Naive B cell (primary cell): ENCODE measurements around the gene FHOD1. TPM values are rescaled to one million over a fixed set of nuclear protein-coding genes. Genes with fewer than 3 reads are reported as not detected.

Experiments used
- ATAC-seq, 2 donors: fragments of 150-1000 bp; cut with Tn5 transposase; 2 replicates each; pipeline ENCODE4 v1.10.0; 2021; ENCODE audit warnings: low read depth in 2 of 2, mild to moderate bottlenecking in 2 of 2, moderate library complexity in 2 of 2
- DNase-seq: peaks from one replicate; pipeline ENCODE4 v3.0.0; 2022
- H3K27ac Mint-ChIP-seq, 6 donors: one replicate each; pipeline ENCODE4 v1.8.0; 2020 to 2022; ENCODE audit warnings: mild to moderate bottlenecking in 6 of 6, mixed read lengths in 6 of 6, moderate library complexity in 5 of 6, inconsistent platforms in 2 of 6
- H3K27me3 Mint-ChIP-seq, 3 donors: one replicate each; pipeline ENCODE4 v1.8.0; 2021 to 2022; ENCODE audit warnings: mixed read lengths in 3 of 3, mild to moderate bottlenecking in 1 of 3
- H3K36me3 Mint-ChIP-seq, 2 donors: one replicate each; pipeline ENCODE4 v1.8.0; 2020 to 2022; ENCODE audit warnings: mixed read lengths in 2 of 2, inconsistent platforms in 1 of 2, mild to moderate bottlenecking in 1 of 2
- H3K4me1 Mint-ChIP-seq, 3 donors: one replicate each; pipeline ENCODE4 v1.8.0; 2020 to 2022; ENCODE audit warnings: mixed read lengths in 3 of 3, inconsistent platforms in 1 of 3, mild to moderate bottlenecking in 1 of 3, moderate library complexity in 1 of 3
- H3K4me3 Mint-ChIP-seq, 8 donors: one replicate each; pipeline ENCODE4 v1.8.0; 2020 to 2022; ENCODE audit warnings: mild to moderate bottlenecking in 8 of 8, mixed read lengths in 8 of 8, moderate library complexity in 8 of 8, inconsistent platforms in 2 of 8
- H3K9me3 Mint-ChIP-seq, 7 donors: one replicate each; pipeline ENCODE4 v1.8.0; 2020 to 2022; ENCODE audit warnings: mixed read lengths in 7 of 7, mild to moderate bottlenecking in 5 of 7, inconsistent platforms in 2 of 7, moderate library complexity in 1 of 7
- polyA plus RNA-seq, 6 donors: library from polyadenylated mRNA; unstranded; fragments of 300-500 nt; fragmentation: Illumina TruSeq; gene quantifications; one replicate each; pipeline ENCODE4 v1.2.3, GENCODE V29; 2021; ENCODE audit warnings: low read depth in 6 of 6

FHOD1 gene
- polyA plus RNA-seq, 6 donors from 2014 or later, result 1.4 to 4.8 (median 2.3) TPM

GRCh38 chr16:67190448-67191399 is 56.6 kb downstream of the FHOD1 start:
- peaks cover 0 to 4% (median under 1%) of the 10 kb centered on the region in 3 donors for H3K27me3 Mint-ChIP-seq
- H3K36me3 Mint-ChIP-seq, result peaks cover 0 to under 1% of the 10 kb centered on the region in 2 donors
- peaks cover 17 to 35% (median 32%) of the 10 kb centered on the region in 3 donors for H3K4me1 Mint-ChIP-seq
- DNase-seq, result no peak
- no peaks in the 10 kb centered on the region for H3K9me3 Mint-ChIP-seq
- H3K27ac Mint-ChIP-seq, result peak overlapping the region in 1 of 6 donors; percentile 84
- peak overlapping the region in 4 of 8 donors; percentile 15 to 94 (median 86) for H3K4me3 Mint-ChIP-seq
- no peak for ATAC-seq

GRCh38 chr16:67190041-67190440 is 57.2 kb downstream of the FHOD1 start, which contains the start of gene EXOC3L1:
EXOC3L1 (minus strand) TSS chr16:67190136; CDS start chr16:67189676, 460 bp downstream.
- no peak for DNase-seq
- H3K4me1 Mint-ChIP-seq, result peaks cover 23 to 42% (median 35%) of the 10 kb centered on the region in 3 donors
- H3K36me3 Mint-ChIP-seq, result no peaks in the 10 kb centered on the region
- no peak within 1 kb of the TSS for H3K27ac Mint-ChIP-seq
- H3K27me3 Mint-ChIP-seq, result peaks cover 0 to 10% (median 7%) of the 10 kb centered on the region in 3 donors
- ATAC-seq, result no peak
- no peaks in the 10 kb centered on the region for H3K9me3 Mint-ChIP-seq
- H3K4me3 Mint-ChIP-seq, result peak within 1 kb of the TSS in 5 of 8 donors; percentile 15 to 94 (median 59)

- no peak overlapping the region for H3K4me3 Mint-ChIP-seq
- no peaks in the 10 kb centered on the region for H3K36me3 Mint-ChIP-seq
- H3K27ac Mint-ChIP-seq, result no peak overlapping the region
- DNase-seq (no peak), ATAC-seq (no peak)
- H3K9me3 Mint-ChIP-seq, result no peaks in the 10 kb centered on the region
- peaks cover 19 to 34% (median 33%) of the 10 kb centered on the region in 3 donors for H3K4me1 Mint-ChIP-seq
- peaks cover 0 to 10% (median 7%) of the 10 kb centered on the region in 3 donors for H3K27me3 Mint-ChIP-seq
Measured at GRCh38 chr16:67188798-67189197, 58.5 kb downstream of the FHOD1 start.

GRCh38 chr16:67188323-67188722 is 59.0 kb downstream of the FHOD1 start:
- no peak overlapping the region for H3K27ac Mint-ChIP-seq
- no peak for ATAC-seq

GRCh38 chr16:67187175-67187890 is 59.9 kb downstream of the FHOD1 start:
- DNase-seq, result no peak
- Mint-ChIP-seq H3K4me1 (peaks cover 16 to 19% (median 18%) of the 10 kb centered on the region in 3 donors), H3K27me3 (peaks cover 0 to 10% (median 7%) of the 10 kb centered on the region in 3 donors), H3K36me3 (no peaks in the 10 kb centered on the region), H3K9me3 (no peaks in the 10 kb centered on the region), H3K27ac (no peak overlapping the region), H3K4me3 (peak overlapping the region in 1 of 8 donors; percentile 21)
- no peak for ATAC-seq

More at GRCh38 chr16:67188323-67188722, 59.0 kb downstream of the FHOD1 start:
- Mint-ChIP-seq H3K4me3 (peak overlapping the region in 1 of 8 donors; percentile 29), H3K36me3 (no peaks in the 10 kb centered on the region), H3K4me1 (peaks cover 16 to 29% (median 28%) of the 10 kb centered on the region in 3 donors), H3K27me3 (peaks cover 0 to 10% (median 7%) of the 10 kb centered on the region in 3 donors), H3K9me3 (no peaks in the 10 kb centered on the region)
- DNase-seq, result no peak

DNA sequence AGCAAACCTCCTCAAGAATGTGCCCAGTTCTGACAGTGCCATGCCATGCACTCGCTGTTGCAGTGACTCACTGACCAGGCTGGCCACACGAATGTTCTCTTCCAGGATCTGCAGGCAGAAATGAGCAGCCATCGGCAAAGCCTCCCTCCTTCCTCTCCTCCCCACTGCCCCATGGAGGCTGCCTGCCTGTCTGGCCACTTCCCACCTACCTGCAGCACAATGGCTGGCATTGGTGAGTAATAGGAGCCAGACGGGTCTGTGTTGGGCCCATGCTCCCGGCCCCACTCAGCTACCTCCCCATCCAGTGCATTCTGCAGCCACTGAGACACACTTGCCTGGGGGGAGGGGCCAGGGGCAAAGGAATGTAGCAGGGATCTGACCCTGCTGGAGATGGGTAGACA is 60.7 kb downstream of the FHOD1 start:
- no peaks in the 10 kb centered on the region for H3K9me3 Mint-ChIP-seq
- peak overlapping the region in 1 of 8 donors; percentile 40 for H3K4me3 Mint-ChIP-seq
- H3K27me3 Mint-ChIP-seq, result peaks cover 0 to 7% (median 5%) of the 10 kb centered on the region in 3 donors
- H3K4me1 Mint-ChIP-seq, result peaks cover 11 to 15% (median 14%) of the 10 kb centered on the region in 3 donors
- no peak overlapping the region for H3K27ac Mint-ChIP-seq
- ATAC-seq (no peak), DNase-seq (no peak)
- H3K36me3 Mint-ChIP-seq, result no peaks in the 10 kb centered on the region

- Mint-ChIP-seq H3K27me3 (peaks cover 0 to 7% (median 5%) of the 10 kb centered on the region in 3 donors), H3K27ac (peak overlapping the region in 3 of 6 donors; percentile 83 to 96 (median 95)), H3K4me3 (peak overlapping the region in 5 of 8 donors; percentile 89 to 98 (median 91)), H3K36me3 (no peaks in the 10 kb centered on the region), H3K9me3 (no peaks in the 10 kb centered on the region), H3K4me1 (peaks cover 7 to 10% (median 9%) of the 10 kb centered on the region in 3 donors)
- DNase-seq, result no peak
- no peak for ATAC-seq
Measured at GRCh38 chr16:67185651-67186134, 61.6 kb downstream of the FHOD1 start.

DNA sequence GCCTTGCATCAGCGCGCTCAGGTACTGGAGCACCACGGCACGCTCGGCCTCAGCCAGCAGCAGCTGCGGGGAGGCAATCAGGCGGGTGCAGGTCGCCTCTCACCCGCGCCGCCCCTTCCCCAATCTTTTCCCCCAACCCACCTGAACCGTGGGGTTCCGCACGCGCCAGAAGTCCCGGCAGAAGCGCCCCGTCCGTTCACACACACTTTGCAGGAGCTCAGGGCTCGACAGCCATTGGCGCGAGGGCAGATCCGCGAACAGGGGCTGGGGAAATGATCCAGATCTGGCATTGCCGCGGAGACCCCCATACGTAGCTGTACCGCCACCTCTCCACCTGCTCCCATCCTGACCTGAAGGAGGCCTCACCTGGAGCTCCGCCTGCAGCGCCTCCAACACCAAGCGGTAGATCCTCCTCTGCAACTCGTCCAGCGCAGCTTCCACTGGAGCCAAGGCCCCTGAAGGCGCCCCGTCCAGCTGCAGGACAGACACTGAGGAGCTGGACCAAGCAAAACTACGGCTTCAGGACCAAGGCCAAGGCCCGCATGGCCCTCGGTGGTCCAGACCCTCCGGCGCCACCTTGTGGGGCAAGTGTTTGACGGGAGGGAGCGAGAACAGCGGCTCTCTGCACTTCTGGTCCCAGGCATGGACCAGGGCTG is 62.2 kb downstream of the FHOD1 start:
- ATAC-seq, result peak; percentile 21 to 26
- H3K4me1 Mint-ChIP-seq, result peaks cover 7 to 10% (median 9%) of the 10 kb centered on the region in 3 donors
- no peaks in the 10 kb centered on the region for H3K36me3 Mint-ChIP-seq
- DNase-seq, result peak; percentile 80
- H3K27ac Mint-ChIP-seq, result peak overlapping the region in 4 of 6 donors; percentile 57 to 96 (median 89)
- no peaks in the 10 kb centered on the region for H3K9me3 Mint-ChIP-seq
- peak overlapping the region in 6 of 8 donors; percentile 89 to 98 (median 90) for H3K4me3 Mint-ChIP-seq
- H3K27me3 Mint-ChIP-seq, result peaks cover 0 to 7% (median 5%) of the 10 kb centered on the region in 3 donors

- ATAC-seq (no peak), DNase-seq (no peak)
- Mint-ChIP-seq H3K4me3 (peak overlapping the region in 5 of 8 donors; percentile 36 to 98 (median 79)), H3K4me1 (peaks cover 7 to 10% (median 9%) of the 10 kb centered on the region in 3 donors), H3K9me3 (no peaks in the 10 kb centered on the region), H3K27me3 (peaks cover 0 to 11% (median 9%) of the 10 kb centered on the region in 3 donors), H3K36me3 (no peaks in the 10 kb centered on the region), H3K27ac (peak overlapping the region in 2 of 6 donors; percentile 56 to 58)
Measured at GRCh38 chr16:67184453-67184994, 62.8 kb downstream of the FHOD1 start.

GRCh38 chr16:67183627-67184452 is 63.4 kb downstream of the FHOD1 start, which contains the start of gene MATCAP1:
MATCAP1 (minus strand) TSS chr16:67183963; CDS start chr16:67180610, 3,353 bp downstream.
- ATAC-seq (peak; percentile 92 to 93), DNase-seq (peak; percentile 96)
- Mint-ChIP-seq H3K27ac (peak within 1 kb of the TSS in 2 of 6 donors; percentile 56 to 58), H3K27me3 (peaks cover 5 to 18% (median 10%) of the 10 kb centered on the region in 3 donors), H3K36me3 (no peaks in the 10 kb centered on the region), H3K4me3 (peak within 1 kb of the TSS in 5 of 8 donors; percentile 36 to 98 (median 79)), H3K9me3 (no peaks in the 10 kb centered on the region), H3K4me1 (peaks cover 7 to 13% (median 10%) of the 10 kb centered on the region in 3 donors)

- no peak for ATAC-seq
- Mint-ChIP-seq H3K36me3 (no peaks in the 10 kb centered on the region), H3K27me3 (peaks cover 11 to 22% (median 14%) of the 10 kb centered on the region in 3 donors), H3K4me1 (peaks cover 11 to 16% (median 14%) of the 10 kb centered on the region in 3 donors), H3K4me3 (no peak overlapping the region), H3K9me3 (no peaks in the 10 kb centered on the region), H3K27ac (no peak overlapping the region)
- no peak for DNase-seq
Measured at GRCh38 chr16:67183284-67183626, 64.0 kb downstream of the FHOD1 start.
